Glutamatergic neuron (in vitro differentiated cells): ENCODE measurements around the gene PCNA. TPM values are rescaled to one million over a fixed set of nuclear protein-coding genes. Genes with fewer than 3 reads are reported as not detected.

Experiments used
- DNase-seq: peaks from one replicate; pipeline ENCODE4 v3.0.0; 2022
- H3K27ac Mint-ChIP-seq: one replicate; pipeline ENCODE4 v1.8.0; 2020; ENCODE audit warnings: mild to moderate bottlenecking, mixed read lengths, inconsistent platforms; ENCODE audit not compliant: unreplicated experiment
- H3K27me3 Mint-ChIP-seq: one replicate; pipeline ENCODE4 v1.8.0; 2020; ENCODE audit warnings: mild to moderate bottlenecking, moderate library complexity, mixed read lengths, inconsistent platforms; ENCODE audit not compliant: unreplicated experiment
- H3K36me3 Mint-ChIP-seq: one replicate; pipeline ENCODE4 v1.8.0; 2020; ENCODE audit warnings: mild to moderate bottlenecking, mixed read lengths, inconsistent platforms; ENCODE audit not compliant: unreplicated experiment
- H3K4me1 Mint-ChIP-seq: one replicate; pipeline ENCODE4 v1.8.0; 2020; ENCODE audit warnings: mild to moderate bottlenecking, low read depth, mixed read lengths, inconsistent platforms; ENCODE audit not compliant: unreplicated experiment
- H3K4me3 Mint-ChIP-seq: one replicate; pipeline ENCODE4 v1.8.0; 2020; ENCODE audit warnings: mild to moderate bottlenecking, mixed read lengths, inconsistent platforms; ENCODE audit not compliant: unreplicated experiment
- H3K9me3 Mint-ChIP-seq: one replicate; pipeline ENCODE4 v1.8.0; 2020; ENCODE audit warnings: mild to moderate bottlenecking, moderate library complexity, mixed read lengths, inconsistent platforms; ENCODE audit not compliant: unreplicated experiment
- CTCF ChIP-seq: fragments of 200-600 bp; sonication (generic); IDR thresholded peaks from one replicate; pipeline ENCODE4 v1.5.0; 2021; ENCODE audit not compliant: partially characterized antibody, unreplicated experiment
- total RNA-seq: library from RNA; stranded (reverse); fragmentation: NEBNext Ultra II Directional; extraction: Animal tissue kit (Norgen Biotek cat#: 25700); gene quantifications from one replicate; pipeline ENCODE4 v1.2.1, GENCODE V29; 2021; ENCODE audit not compliant: unreplicated experiment

Gene PCNA
- total RNA-seq, 1 donor from 2014 or later, result 43.3 TPM

- DNase-seq, result no peak
- Mint-ChIP-seq H3K9me3 (peaks cover 3% of the 10 kb centered on the region), H3K4me3 (no peak overlapping the region), H3K36me3 (no peaks in the 10 kb centered on the region), H3K4me1 (peaks cover 3% of the 10 kb centered on the region), H3K27me3 (peaks cover 2% of the 10 kb centered on the region), H3K27ac (no peak overlapping the region)
- TF ChIP-seq CTCF, result no peak
Measured at GRCh38 chr20:5141615-5142014, 21.9 kb upstream of the PCNA start.

GRCh38 chr20:5140195-5140594, 20.4 kb upstream of the PCNA start:
- no peak for DNase-seq
- Mint-ChIP-seq H3K9me3 (peaks cover 3% of the 10 kb centered on the region), H3K4me1 (peaks cover 12% of the 10 kb centered on the region), H3K36me3 (no peaks in the 10 kb centered on the region), H3K27ac (no peak overlapping the region), H3K27me3 (peaks cover 2% of the 10 kb centered on the region), H3K4me3 (no peak overlapping the region)
- TF ChIP-seq CTCF, result no peak

- Mint-ChIP-seq H3K4me3 (no peak overlapping the region), H3K27me3 (peaks cover 2% of the 10 kb centered on the region), H3K36me3 (no peaks in the 10 kb centered on the region), H3K9me3 (peaks cover 1% of the 10 kb centered on the region), H3K4me1 (peaks cover 13% of the 10 kb centered on the region), H3K27ac (no peak overlapping the region)
- no peak for TF ChIP-seq CTCF
- DNase-seq, result no peak
Measured at GRCh38 chr20:5136096-5136495, 16.3 kb upstream of the PCNA start.

- no peak for TF ChIP-seq CTCF
- DNase-seq, result no peak
- H3K4me1 Mint-ChIP-seq, result peaks cover 13% of the 10 kb centered on the region
- no peak overlapping the region for H3K4me3 Mint-ChIP-seq
- peaks cover 1% of the 10 kb centered on the region for H3K9me3 Mint-ChIP-seq
- H3K27me3 Mint-ChIP-seq, result peaks cover 2% of the 10 kb centered on the region
- no peak overlapping the region for H3K27ac Mint-ChIP-seq
- no peaks in the 10 kb centered on the region for H3K36me3 Mint-ChIP-seq
Measured at GRCh38 chr20:5135363-5136012, 15.7 kb upstream of the PCNA start.

- H3K4me3 Mint-ChIP-seq, result no peak overlapping the region
- DNase-seq, result no peak
- TF ChIP-seq CTCF, result no peak
- H3K9me3 Mint-ChIP-seq, result peaks cover 1% of the 10 kb centered on the region
- H3K36me3 Mint-ChIP-seq, result no peaks in the 10 kb centered on the region
- H3K27me3 Mint-ChIP-seq, result peaks cover 2% of the 10 kb centered on the region
- no peak overlapping the region for H3K27ac Mint-ChIP-seq
- H3K4me1 Mint-ChIP-seq, result peaks cover 13% of the 10 kb centered on the region
Measured at GRCh38 chr20:5133998-5134397, 14.2 kb upstream of the PCNA start.
